ENCODE results near the gene TBC1D7.

Gene TBC1D7

DNA sequence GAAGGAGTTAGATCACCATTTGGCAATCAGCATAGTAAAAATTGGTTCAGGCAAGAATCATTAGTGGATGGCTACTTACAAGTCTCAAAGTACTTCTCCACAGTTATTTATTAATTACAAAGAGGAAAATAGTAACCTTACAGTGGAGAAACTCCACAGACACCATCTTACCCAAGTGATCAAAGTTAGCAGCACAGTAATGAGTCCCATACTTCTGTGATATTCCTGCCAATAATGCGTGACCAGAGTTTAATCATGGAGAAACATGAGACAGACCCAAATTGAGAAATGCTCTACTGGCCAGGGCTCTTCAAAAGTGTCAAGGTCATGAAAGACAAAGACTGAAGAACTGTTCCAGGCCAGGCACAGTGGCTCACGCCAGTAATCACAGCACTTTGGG lies 9.5 kb downstream of the TBC1D7 start:
- DNase-seq, result no peak

DNA sequence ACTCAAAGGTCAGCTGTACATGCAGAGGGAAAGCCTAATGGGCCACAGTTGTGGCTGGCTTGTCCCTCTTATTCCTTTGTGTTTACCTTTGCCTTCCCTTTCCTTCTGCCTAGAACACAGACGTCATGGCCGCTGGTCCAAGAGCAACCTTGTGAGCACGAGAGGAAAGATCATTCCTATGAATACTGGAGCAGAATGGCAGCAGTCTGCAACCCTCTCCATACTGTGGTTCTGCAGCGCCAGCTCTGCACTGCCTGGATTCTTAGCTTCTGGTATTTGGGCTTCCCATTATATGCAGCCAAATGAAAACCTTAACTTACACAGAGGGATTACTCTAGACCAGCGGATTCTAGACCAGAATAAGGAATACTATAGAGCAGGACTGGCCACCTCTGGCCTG lies 12.4 kb downstream of the TBC1D7 start:
- DNase-seq, result no peak

DNA sequence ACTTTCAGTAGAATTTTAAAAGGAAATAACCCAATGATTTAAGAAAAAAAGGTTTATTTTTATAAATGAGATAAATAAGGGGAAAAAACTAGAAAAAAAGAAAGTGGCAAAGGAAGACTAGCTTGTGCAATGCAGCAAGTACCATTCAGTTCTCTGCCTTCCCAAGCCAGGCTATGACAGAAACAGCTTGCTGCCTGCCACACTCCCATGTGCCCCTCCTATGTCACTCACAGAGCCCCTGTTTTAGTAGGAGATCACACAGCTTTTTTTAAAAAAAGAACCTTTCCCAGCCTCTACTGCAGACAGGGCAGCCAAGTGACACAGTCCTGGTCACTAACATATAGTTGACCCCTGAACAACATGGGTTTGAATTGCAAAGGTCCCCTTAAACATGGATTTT lies 13.5 kb downstream of the TBC1D7 start:
- DNase-seq, result no peak

DNA sequence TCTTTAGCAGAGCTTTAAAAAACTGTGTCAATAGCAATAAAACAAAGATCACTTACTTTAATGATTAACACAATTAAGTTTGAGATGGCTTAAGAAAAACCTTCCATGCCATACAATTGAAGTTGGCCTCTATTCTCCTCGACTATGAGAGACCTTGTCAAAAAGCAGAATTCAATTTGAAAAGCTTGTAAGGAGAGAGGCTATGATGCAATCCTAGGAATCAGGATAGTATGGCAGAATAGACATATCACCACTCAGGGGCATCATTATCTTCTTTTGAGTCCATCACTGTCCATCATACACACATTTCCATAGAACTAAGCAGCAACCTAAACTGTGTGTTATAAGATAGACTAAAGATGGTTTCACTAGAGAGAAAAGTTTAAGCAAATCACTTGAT lies 17.2 kb downstream of the TBC1D7 start:
- DNase-seq, result peak; percentile 20

DNA sequence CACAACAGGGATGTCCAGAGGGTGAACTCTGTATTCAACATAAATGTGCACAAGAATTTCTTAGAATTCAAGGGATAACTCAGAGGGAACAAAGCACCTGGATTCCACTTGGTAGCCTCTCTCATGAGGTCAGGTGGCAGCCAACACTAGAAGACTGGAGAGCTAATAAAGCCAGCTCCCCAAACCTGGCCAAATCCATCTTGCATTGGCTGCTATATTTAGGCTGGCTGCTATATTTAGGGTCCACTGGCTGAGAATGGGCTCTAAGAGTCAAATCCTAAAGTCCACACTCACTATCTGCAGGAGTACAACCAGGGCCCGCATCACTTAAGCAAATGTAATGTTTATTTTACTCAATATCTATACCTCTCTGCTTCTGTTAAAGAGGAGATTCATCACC lies 20.0 kb downstream of the TBC1D7 start:
- DNase-seq, result no peak

DNA sequence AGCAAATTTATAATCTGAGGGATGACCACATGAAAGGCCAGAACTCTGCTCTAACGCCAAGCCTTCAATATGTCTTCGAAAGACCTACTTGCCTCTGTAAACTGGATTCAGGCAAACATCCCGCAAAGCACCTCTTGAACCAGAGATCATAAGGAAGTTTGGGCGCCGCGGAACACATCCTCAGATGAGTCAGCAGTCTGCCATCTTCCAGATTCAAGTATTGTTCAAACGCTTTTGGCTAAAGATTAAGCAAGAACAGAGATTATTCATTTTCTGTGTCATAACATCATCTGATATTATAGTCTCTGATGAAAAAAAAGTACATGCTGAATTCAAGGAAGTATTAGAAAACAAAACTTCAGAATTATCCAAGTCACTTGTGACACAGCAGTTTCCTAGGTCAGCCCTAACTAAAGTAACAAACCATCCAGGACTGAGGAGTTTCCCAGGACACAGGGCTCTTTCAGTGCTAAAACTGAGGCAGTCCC lies 20.8 kb downstream of the TBC1D7 start:
- DNase-seq, result peak; percentile 25

DNA sequence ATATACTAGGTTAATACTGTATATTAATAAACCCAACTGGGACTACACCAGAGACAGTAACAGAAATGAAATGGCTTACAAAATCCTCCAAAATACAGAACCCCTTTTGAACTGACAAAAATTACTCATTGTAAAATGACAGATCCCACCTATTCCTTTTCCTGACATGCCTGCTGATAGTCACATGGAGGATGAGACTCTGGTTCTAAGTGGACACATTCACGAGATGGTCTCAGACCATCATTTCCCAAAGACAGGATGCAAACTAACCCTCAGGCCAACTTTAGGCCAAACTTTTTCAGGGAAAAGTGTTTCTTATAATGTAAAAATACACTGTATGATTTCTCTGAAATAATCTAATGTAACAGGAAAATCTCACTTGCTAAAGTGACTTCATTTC lies 22.5 kb downstream of the TBC1D7 start:
- no peak for DNase-seq

DNA sequence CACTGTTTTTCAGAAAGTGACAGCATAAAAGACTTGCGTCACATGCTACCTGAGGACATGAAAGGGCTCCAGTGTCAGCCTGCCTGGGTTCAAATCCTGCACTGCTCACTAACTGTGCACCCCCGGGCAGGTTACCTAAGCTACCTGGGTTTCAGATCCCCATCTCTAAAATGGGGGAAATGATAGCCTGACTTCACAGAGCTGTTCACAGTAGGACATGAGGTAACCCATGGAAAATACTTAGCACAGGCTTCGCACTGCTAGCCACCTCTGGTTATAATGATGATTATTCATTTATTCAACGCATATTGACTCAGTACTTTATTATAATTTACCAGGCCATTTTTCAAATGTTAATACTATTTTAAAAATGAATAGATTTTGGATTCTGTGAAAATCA lies 23.0 kb downstream of the TBC1D7 start:
- DNase-seq, result no peak

DNA sequence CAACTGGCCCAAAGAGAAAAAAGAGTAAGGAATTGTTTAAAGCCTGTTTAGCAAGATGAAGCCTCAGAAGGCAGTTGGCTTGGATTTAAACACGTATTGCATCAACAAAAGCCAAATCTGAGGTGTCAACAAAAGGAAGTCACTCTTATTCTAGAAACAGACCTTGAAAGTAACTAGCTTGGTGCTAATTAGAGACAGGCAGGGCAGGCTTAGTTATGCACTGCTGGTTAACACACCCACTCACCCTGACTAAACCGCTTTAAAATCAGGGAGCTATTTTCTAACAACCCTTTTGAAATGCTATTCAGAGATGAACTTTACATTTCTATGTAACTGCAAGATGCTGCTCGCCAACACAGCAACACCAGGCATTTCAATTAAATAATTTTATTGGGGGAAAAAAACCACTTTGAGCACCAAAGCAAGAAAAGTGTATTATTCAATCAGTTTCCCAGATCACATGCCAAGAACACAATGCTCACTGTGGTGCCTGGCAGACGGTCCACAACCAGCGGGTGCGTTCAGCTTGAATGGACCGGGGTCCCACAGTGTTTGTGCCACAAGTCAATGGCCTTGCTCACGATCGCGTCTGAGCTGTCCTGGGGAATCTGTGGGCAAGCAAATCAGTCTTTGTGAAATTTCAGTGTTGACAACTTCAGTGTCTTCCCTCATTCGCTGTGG lies 23.6 kb downstream of the TBC1D7 start:
- DNase-seq, result no peak

DNA sequence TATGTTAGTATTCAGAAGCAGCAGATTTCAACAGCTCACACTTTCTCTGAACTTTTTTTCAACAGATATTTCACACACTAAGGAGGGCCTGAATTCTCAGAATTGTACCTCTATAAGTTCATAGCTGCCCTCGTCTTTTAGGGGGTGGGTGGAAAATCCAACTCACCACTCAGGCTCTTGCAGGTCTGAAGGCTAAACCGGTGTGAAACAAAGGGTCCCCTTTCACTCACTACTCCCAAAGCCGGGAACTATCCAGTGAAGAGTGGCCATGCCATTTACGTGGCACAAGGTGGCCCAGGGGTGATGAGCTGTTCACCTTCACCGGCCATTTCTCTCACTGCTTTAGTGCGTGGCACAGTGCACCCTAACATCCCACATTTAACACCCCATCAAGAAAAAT lies 24.2 kb downstream of the TBC1D7 start:
- DNase-seq, result no peak

DNA sequence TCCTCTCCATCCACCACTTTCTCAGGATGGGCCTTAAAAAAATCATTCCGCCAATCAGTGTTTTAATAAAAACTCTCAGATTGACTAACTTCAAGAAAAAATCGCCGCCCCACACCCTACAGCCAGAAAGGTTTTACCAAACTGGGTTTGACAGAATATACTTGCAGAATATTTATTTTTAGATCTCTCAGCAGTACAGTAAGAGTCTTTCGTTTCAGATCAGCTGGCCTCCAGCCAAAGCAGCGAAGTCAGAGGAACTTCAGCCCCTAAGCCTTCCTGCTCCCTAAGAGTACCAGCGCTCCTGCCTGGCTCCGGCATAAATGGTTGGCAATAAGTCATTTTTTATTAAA lies 24.7 kb downstream of the TBC1D7 start:
- DNase-seq, result peak; percentile 17

DNA sequence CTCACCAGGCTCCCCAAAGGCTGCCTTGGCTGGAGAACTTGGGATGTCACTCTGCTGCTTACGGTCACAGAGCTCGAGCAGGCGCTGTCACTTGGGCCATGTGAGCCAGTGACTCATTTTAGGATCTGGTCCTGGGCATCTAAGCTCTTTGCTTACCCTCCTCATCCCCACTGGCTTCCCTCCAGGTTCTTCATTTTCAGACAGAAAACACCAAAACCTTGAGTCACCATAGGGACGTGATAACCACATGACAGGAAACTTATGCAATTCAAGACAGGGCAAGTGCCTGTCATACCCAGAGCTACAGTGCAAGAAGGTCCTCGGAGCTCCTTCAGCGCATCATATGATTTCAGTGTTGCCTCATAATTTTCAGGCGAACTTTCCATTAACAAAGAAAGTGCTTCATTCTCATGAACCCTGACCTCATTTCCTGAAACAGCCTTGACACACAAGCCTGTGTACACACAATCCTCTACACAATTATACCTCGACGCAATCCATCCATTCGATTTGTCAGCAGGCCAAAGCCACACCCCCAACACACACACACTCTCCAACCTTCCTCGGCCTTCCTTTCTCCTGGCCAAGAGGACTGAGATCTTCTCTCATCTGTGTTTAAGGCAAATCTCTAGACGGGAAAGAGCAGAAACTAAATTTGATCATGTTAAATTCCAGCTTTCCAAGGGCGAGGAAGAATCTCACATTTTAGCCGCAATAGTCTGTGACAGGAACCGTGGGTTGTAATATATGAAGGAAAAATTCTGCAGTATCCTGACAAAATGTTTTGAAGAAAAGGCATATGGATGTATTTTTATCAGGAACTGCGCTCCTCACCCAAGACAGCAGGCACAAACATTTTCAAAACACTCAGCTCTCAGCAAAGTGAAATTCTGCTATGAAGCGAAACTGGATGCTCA lies 25.3 kb downstream of the TBC1D7 start:
- DNase-seq, result peak; percentile 81

DNA sequence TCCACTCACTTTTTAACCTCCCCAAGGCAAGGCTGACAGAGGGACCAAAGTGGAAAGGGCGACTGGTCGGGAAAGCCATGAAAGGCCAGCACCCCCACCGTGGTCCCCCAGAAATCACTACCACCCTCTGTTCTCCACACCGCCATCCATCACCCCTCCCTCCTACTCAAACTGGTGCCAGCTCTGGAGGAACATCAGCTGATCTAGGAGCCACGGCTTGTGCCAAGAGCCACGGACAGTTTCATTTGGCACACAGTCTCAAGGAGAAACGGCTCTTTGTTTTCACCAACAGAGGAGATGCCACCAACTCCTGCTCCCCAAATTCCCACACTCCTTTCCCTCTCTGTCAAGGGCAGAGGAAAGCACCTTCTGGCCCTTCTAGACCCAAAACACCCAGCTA lies 26.0 kb downstream of the TBC1D7 start:
- no peak for DNase-seq

DNA sequence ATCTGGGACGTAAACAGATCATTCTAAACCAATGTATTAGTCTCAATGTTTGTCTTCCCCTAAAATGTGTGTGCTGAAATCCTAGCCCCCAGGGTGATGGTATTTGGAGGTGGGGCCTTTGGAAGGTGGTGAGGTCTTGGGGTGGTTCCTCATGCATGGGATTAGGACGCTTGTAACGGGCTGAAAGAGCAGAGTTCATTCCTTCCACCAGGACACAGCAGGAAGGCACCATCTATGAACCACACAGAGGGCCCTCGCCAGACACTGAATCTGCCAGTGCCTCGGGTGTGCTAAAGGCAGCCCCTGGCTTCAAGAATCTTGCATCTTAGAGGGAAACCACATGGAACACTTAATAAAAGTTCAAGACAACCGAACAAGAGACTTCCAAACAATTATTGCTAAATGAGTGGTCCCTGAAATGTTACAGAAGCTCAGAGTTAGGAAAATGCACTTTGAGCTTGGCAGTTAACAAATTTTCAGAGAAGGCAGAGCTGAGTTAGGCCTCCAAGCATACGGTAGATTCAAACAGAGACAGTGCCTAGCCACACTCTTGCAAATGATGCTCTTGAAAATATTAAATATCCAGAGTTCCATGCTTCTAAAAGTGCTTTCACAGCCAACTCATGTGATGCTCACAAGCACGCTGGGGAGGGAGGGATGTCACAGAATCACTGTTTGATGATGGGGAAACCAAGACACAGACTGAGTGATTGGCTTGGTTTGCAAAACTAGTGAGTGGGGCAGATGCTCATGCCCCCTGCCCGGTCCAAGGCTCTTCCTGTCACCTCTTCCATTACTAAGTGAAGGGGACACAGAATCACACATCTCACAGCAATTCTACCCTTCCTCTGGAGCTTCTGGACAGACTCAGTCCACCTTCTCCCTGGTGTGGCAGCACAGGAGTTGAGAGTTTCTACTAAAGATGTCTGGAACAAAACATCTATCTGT lies 27.4 kb downstream of the TBC1D7 start:
- DNase-seq, result no peak

DNA sequence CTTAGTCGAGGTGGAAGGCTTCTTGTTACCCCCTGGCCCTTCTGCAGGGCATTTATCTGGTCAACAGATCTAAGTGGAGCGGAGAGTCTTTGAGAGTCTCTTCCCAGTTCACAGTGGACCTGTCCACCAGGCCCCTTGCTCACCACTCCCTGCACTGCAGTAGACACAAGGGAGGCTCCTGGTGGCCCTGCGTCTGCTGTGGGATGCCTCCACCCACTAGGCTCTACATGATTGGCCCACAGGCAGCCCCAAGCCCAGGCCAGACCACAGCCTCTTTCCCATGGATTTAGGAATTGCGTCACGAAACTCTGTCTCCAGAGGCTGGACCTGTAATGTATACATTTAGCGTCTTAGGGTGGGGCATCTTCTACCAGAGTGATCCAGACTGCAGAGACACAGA lies 28.4 kb downstream of the TBC1D7 start:
- DNase-seq, result no peak

DNA sequence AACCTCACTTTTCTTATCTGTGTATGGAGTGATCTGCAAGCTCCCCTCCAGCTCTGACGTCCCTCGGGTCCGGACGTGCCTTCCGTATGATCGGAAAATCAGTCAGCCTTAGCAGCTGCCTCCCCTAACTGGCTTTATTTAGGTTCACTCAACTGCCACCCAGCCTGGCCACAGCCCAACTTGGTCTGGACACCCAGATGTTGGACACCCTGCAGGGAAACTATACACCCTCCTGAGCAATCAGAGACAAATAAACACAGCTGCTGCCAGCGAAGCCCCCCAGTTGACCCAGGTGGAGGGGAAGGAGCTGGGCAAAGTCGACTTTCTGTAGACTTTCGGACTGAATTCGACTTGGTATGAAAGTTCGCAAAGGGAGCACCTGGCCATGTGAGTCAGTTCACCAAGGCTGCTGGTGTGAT lies 28.9 kb downstream of the TBC1D7 start:
- DNase-seq, result no peak

DNA sequence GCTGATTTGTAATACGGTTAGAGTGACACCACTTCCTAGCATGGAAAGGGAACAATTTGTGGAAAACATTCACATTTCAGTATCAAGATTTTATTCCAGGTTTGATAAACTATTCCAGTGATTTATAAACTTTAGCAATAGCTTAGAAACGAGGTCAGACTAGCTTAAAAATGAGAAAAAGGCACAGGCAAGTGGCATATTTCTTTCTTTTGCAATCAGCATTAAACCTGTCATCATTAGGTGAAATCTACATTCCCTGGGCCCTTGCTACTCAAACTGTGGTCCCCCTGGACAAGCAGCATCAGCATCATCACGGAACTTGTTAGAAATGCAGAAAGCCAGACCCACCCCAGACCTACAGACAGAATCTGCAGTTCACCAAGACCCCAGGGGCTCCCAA lies 29.9 kb downstream of the TBC1D7 start:
- no peak for DNase-seq

DNA sequence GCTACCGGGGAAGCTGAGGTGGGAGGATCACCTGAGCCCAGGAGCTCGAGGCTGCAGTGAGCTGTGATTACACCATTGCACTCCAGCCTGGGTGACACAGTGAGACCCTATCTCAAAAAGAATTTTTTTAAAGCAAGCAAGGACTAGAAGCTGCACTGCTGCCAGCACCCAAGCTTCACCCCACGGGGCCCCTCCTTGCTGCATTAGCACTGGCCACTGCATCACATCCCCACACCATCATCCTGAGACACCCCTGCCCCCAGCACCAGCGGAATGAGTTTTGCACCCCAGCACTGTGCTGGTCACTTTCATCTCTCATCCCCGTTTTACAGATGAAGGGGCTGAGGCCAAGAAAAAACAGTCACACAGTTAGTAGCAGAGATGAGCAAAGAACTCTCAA lies 30.9 kb downstream of the TBC1D7 start:
- no peak for DNase-seq

DNA sequence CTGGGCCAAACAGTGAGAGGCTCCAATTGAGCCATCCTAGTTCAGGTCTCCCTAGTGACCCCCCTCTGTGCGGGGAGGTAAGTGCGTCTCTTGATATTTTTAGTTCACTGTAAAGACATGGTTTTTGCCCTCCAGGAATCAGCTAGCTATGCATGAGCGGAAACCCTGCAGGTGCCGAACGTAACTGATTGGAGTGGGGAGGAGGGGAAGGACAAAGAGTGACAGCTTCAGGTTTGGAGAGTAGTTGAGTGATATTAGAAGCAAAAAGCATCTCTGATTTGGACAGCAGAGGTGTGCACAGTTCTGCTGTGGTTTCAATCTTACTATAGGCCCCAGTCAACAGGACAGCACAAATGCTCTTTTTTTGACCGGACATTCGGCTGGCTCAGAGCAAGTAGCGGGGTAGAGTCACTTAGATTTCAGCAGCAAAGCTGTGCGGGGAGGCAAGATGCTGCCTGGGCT lies 31.8 kb downstream of the TBC1D7 start:
- DNase-seq, result no peak

DNA sequence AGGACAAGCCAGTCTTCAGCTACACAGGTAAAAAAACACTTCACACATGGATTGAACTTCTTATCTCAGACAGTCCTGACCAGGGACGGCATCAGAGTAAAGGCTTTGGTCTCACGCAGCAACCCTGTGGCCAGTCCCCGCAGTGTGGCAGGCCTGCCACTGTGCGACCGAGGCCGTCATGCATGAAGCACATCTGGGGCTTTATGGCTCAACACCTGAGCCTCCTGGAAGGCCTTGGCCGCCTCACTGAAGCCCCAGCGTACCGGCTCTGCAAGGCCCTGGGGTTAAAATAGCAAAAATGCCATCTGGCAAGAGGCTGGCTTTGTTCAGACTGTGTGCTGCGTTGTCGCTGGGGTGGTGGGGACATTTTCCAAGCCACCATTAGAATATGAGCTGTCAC lies 32.8 kb downstream of the TBC1D7 start:
- DNase-seq, result no peak

DNA sequence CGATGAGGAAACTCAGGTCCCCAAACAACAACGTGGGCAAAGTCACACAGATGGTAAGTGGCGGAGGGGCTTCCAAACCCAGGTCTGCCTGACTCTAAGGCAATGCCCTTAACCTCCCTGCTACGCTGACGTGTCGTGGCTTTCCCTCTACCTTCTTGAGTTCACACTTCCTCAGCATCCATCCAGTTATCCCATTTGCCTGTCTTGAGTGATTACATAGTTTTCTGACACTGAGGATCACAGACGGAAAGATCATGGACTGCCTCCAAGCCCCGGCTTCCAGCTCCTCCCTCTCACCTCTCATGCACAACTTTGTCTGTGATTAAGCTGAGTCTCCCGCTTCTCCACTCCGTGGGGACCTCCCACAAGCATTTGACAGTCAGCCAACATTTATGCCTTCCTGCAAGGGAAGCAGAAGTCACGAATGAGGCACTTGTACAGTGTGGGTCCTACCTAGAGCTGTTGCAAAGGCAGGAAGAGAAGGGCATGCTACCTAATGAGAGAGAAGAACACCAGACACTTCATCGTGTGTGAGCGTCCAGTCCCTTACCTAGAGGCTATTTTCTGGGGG lies 33.8 kb downstream of the TBC1D7 start:
- DNase-seq, result no peak

DNA sequence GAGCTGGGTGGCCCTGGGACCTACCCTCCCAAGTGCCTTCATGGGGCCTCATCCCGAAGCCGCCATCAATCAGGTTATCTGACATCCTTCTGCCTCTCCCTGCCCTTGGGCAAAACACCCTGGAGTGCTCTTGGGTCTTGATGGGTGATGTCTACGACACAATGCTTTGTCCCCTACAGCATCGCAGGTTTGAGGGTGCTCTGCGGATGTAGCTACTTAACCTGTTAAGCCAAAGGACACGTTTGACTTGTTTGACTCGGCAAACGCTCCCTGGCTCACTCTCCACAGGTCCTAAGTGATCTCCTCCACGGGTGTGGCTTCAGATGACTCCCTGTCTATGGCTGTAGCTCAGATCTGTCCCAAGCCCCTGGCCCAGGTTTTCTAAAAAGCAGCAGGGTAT lies 35.6 kb downstream of the TBC1D7 start:
- DNase-seq, result no peak

DNA sequence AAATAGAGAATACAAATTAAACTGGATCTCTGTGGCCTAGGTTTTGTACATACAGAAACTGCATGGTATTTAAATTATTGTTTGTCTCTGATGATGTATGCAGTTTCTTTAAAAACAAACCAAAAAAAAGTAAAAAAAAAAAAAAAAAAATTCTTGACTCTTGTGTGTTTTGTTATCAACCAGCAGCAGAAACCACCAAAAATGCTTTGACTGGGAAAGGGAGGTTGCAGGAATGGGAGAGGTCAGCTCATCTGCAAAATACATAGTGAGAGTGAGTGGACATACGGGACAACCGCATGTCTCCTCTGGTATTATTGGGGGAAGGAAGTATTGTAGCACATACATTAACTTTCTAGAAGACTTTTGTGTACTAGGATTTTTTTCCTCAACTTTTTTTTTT lies 38.0 kb downstream of the TBC1D7 start:
- DNase-seq, result peak; percentile 78
